Femur (tissue), 1 donor: ENCODE results near the gene MAP3K7CL.

Experiments
- DNase-seq: peaks from one replicate; pipeline ENCODE4 v3.0.0-alpha.2; 2017

Gene MAP3K7CL

DNA sequence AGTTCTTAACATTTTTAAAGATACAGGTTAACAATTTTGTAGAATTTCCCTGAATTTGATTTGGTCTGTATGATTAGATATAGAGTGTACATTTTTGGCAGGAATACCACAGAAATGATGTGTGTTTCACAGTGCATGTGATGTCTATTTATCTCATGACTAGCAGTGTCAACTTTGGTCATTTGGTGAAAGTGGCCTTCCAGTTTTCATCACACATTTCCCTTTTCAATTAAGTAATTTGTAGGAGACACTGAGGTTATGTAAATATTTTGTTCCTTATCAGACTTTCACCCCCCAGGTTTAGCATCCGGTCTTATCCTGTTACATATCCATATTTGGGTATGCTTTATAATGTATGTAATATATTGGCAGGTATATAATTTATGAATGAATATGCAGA lies 41.8 kb downstream of the MAP3K7CL start:
- DNase-seq: no peak

DNA sequence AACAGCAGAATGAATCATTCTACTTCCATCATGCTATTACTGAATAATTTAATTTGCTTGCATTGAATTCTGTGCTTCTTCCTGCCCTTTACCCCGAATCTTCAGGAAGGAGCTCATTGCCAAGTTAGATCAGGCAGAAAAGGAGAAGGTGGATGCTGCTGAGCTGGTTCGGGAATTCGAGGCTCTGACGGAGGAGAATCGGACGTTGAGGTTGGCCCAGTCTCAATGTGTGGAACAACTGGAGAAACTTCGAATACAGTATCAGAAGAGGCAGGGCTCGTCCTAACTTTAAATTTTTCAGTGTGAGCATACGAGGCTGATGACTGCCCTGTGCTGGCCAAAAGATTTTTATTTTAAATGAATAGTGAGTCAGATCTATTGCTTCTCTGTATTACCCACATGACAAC lies 44.2 kb downstream of the MAP3K7CL start:
- no peak for DNase-seq

DNA sequence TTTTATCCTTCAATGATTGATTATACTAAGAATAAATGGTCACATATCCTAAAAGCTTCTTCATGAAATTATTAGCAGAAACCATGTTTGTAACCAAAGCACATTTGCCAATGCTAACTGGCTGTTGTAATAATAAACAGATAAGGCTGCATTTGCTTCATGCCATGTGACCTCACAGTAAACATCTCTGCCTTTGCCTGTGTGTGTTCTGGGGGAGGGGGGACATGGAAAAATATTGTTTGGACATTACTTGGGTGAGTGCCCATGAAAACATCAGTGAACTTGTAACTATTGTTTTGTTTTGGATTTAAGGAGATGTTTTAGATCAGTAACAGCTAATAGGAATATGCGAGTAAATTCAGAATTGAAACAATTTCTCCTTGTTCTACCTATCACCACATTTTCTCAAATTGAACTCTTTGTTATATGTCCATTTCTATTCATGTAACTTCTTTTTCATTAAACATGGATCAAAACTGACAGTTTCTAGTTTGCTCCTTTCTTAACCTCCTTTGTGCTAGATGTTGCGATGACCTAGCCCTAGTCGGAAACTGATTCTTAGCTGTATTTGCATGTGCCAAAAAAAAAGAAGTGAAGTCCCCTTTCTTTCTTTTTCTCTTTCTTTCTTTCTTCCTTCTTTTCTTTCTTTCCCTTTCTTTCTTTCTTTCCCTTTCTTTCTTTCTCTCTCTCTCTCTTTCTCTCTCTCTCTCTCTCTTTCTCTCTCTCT lies 45.1 kb downstream of the MAP3K7CL start:
- no peak for DNase-seq

DNA sequence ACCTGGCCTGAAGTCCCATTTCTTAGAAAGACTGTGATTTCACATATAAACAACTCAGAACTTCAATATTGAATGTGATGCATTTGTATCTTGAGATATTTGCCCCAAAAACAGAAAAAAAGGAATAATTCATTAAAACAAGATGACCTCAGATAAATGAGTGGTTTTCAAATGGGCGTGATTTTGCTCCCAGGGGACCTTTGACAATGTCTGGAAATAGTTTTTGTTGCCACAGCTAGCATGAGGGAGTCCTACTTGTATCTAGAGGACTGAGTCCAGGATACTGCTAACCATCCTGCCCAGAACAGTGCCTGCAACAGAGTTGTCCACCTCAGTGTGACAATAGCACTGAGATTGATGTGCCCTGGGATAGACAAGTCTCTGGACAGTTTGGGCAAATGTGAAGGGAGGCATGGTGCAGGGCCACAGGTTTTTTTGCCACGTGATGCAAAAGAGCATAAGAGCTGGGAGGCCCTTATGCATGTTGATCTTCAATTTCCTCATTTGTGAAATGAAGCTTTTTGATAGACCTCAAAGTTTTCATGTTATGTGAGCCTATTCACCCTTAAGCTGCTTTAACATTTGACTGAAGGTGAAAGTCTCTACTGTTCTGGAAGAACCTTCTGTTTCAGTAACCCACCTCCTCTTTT lies 46.2 kb downstream of the MAP3K7CL start:
- no peak for DNase-seq

DNA sequence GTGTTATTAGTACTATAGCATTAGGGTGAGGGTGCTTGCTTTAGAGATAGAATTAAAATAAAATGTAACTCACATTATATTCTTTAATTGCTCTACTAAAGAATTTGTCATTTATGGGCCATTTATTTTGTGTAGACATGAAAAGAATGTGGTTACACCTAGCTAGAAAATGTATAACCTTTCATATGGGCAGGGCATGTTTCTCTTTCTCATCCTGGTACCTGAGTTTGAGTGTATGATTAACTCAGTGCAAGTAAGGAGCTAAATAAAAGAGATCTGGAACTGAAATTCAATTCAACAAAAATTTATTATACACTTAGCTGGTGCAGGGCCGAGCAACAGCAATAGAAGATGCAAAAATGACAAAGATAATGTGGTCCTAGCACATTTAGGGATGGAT lies 47.4 kb downstream of the MAP3K7CL start:
- DNase-seq: no peak

DNA sequence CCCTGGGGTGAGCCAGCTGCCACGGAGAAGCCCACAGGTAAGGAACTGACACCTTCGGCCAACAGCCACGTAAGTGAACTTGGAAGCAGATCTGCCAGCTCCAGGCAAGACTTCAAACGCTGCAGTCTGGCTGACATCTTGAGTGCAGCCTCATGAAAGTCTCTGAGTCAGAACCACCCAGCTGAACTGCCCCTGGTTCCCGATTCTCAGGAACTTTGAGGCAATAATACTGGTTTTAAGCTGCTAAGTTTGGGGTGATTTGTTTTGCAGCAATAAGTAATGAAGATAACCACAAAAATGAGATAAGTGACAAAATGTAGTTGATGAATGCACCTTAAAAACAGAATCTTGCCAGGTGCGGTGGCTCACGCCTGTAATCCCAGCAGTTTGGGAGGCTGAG lies 48.5 kb downstream of the MAP3K7CL start:
- DNase-seq: no peak

DNA sequence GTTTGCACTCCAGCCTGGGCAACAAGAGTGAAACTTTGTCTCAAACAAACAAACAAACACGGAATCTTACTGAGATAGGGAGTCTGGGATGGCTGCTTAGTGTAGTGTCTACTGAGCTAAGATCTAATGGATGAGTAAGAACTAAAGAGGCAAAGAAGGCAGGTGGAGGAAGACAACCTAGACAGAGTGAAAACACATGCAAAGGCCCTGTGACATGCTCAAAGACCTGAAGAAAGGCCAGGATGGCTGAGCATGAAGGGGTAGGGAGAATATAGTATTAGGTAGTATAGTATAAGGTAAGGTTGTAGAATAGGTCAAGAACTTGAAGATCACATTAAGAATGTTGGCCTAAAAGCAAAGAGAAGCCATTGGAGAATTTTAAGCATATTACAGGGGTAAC lies 49.1 kb downstream of the MAP3K7CL start:
- no peak for DNase-seq

DNA sequence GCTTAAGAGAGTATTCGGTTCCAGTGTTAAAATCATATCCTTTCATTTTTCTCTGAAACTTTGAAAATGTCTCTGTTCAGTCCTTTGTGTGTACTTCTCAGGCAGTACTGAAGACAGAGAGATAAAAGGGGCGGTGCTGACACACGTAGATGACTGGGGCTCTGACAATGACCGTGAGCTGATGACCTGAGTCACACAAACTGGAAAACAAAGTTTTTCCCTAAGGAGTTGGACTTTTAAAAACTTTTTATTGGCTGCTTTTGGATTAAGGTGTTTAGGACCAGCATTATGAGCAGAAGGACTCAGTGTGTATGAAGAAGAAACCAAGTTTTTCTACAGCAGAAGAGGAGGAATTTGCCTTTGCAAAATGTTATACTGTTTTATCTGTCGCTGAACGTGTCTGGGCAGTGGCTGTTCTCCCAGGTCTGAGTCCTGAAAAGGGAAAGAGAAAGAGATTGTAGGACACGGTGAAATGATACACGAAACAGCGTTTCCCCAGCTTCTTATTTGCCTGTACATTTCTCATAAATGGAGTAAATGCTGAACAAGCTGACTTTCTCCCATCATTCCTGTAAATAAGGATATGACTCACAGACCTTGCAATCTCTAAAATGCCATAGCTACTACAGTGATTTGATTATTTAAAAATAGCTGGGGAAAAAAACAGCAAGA lies 51.5 kb downstream of the MAP3K7CL start:
- DNase-seq: no peak

DNA sequence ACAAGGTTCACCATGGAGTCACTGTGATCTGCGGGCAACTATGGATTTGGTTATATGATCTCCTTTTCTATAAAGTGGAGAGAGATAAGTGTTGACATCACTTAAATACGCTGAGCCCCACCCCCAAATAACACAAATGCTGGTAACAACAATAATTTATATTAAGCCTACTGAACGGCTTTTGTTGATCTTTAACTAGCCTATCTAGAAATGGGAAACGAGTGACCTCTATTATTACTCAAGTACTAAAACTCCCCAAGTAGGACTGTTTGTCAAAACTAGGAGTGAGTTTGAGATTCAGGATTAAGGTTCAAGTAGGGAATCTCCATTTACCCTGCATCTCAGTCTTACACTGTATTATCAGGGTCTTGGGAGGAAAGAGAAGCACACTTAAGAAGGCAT lies 52.2 kb downstream of the MAP3K7CL start:
- DNase-seq: no peak

DNA sequence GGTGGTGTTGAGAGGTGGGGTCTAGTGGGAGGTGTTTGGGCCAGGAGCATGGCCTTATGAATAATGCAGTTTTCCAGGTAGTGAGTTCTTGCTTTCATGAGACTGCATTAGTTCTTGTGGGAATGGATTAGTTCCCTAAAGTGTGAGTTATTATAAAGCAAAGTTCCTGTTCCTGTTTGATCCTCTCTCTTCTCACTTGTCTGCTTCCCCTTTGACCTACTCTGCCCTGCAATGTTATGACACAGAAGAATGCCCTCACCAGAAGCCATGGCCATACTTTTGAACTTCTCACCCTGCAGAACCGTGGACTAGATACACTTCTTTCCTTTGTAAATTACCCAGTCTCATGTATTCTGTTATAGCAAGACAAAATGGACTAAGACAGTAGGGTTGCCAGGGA lies 53.6 kb downstream of the MAP3K7CL start:
- no peak for DNase-seq

DNA sequence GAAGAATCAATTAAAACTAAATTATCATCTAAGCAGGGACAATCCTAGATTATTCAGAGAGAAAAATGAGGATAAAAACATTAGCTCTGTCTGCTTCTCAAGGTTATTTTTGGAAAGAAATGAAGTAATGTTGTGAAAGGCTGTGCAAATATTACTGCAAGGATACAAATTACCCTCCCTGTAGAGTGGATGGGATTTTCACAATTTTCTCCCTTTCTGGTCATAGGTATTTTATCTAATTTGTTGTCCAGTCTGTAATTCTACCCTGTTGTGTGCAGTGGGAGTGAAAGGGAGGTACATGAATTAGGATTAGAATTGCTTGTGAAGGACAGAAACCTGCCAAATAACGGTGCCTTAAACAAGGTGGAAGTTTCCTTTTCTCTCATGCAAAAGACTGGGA lies 54.7 kb downstream of the MAP3K7CL start:
- no peak for DNase-seq

DNA sequence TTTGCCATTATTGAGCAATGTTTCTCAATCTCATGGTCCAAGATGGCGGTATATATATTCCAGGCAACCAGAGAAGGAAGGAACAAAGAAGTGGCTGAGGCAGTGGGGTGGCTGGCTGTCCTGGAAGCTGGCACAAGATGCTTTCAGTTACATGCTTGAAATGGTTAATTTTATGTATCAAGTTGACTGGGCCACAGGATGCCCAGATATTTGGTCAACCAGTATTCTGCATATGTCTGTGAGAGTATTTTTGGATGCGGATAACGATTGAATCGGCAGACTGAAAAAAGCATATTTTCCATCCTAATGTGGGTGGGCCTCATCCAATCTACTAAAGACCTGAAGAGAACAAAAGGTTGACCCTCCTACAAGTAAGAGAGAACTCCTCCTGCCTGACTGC lies 55.2 kb downstream of the MAP3K7CL start:
- no peak for DNase-seq

DNA sequence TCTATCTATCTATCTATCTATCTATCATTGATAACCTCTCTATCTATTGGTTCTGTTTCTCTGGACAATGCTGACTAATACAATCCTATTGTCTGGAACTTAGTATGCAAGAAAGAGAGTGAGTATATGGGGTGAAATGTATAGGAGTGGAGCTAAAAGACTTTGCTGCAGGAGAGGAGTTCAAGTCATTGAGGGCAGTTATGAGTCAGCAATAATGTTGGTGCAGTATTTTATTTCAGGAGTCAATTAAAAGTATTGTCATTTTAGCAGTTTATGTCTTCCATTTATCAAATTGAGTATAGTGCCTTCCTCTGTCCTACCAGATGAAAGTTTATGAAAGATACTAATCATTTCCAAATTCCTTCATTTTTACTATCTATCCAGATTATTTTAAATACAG lies 55.8 kb downstream of the MAP3K7CL start:
- DNase-seq: no peak

DNA sequence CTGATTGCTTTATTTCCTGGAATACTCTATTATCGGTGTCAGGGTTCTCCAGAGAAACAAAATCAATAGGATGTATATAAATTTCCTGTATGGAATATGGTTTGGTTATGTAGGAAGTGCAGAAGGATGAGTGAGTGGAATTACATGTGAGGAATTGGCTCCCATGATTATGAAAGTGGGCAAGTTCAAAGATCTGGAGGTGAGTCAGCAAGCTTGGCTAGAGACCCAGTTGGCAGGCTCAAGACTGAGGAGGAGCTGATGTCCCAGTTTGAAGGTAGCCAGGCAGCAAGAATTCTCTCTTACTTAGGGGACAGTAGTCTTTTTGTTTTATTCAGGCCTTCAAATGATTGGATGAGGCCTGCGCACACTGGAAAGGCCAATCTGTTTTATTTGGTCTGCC lies 57.5 kb downstream of the MAP3K7CL start:
- no peak for DNase-seq

DNA sequence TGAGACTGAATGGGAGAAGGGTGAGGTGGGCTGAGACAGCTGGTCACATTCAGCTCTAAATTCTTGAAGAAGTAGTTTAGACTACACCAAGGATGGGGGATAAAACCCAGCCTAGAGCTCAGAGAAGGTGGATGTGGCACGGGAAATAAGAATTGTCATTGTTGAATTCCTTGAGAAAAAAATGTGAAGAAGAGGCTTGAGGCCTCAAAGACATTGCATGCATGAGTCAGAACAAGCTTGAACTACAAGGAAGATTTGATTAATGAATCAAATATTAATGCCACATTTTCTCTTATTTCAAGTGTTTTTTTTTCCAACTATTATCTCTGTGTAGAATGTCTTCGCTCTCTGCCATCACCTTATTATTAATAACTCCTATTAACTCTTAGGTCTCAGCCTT lies 58.9 kb downstream of the MAP3K7CL start:
- no peak for DNase-seq

DNA sequence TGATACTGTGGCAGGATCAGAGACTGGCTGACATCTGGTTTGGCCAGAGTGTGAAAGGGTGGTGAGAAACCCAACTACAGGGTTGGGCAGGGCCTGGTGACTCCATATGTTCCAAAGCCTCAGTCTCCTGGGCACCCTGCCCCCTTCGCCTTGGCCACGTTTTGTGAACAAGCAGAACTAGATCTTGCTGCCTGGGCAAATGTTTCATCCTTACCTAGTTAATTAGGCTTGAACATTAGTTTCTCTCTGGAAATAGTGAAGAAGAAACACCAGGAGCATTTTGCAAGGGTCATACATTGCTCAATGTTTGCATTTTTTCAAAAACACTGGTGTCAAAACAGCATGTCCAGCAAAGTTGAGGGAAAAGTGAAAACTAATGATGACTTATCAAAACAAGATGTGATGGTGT lies 60.5 kb downstream of the MAP3K7CL start:
- no peak for DNase-seq

DNA sequence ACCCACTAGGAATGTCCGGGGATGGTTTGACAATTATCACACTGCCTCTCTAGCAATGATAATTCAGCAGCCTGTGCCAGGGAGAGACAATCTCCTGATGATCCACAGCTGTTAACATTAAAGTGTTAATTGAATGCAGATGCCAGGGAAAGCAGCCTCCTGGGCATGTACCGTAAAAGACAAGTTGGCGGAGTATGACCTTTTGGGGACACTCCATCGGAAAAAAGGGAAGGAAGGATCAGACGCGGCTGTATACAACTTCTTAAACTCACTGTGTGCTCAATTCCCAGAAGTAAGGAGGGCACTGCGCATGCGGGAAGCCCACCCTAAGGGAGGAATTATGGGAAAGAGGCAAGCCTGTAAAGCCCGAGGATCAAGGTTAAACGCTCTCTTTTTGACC lies 62.6 kb downstream of the MAP3K7CL start:
- peak; percentile 38 for DNase-seq

DNA sequence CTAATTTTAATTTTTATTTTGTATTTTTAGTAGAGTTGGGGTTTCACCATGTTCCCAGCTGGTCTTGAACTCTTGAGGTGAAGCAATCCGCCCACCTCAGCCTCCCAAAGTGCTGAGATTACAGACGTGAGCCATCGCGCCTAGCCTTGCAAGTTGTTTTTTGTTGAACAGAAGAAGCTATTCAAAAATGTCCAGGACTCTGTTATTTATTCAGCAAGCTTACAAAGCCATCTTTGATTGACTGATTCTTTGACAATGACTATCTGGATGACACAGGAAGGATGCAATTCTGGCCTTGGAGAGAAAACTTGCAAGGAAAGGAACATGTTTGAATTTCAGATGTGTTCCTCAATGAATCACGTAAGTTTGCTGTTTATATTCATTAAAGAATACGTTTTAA lies 63.5 kb downstream of the MAP3K7CL start:
- no peak for DNase-seq

DNA sequence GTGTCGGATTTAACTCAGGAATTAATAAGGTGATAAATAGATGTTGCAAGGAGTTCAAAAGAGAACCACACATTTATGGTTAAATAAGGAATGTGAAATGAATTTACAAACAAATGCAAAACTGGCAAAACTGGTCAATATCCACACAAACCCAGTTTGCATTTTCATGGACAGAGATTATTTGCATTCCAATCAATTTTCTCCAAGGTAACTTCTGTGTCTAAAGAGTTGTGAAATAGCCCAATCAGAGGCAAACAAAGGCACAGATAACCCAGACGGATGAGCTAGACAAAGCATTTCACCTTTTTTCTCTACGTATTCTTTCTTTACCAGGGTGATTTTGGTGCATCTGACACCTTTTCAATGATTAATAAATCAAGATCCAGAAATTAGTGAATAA lies 63.9 kb downstream of the MAP3K7CL start:
- DNase-seq: no peak

DNA sequence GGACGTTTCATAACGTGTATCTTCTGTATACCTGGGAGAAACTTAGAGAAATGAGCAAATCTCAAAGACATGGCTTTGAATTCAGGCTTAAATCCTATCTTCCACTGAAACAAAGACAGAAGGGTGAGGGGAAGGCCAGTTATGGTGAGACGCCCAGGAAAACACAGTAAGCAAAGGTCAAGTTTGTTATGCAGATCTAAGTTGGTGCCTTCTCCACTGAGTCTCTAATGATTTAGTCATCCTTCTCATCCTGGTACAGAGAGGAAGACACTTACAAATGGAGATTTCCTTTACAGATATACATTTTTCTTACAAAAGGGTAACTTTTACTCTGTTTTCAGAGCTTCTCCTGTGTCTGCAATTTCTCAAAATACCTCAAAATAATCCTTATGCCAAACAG lies 64.4 kb downstream of the MAP3K7CL start:
- no peak for DNase-seq

DNA sequence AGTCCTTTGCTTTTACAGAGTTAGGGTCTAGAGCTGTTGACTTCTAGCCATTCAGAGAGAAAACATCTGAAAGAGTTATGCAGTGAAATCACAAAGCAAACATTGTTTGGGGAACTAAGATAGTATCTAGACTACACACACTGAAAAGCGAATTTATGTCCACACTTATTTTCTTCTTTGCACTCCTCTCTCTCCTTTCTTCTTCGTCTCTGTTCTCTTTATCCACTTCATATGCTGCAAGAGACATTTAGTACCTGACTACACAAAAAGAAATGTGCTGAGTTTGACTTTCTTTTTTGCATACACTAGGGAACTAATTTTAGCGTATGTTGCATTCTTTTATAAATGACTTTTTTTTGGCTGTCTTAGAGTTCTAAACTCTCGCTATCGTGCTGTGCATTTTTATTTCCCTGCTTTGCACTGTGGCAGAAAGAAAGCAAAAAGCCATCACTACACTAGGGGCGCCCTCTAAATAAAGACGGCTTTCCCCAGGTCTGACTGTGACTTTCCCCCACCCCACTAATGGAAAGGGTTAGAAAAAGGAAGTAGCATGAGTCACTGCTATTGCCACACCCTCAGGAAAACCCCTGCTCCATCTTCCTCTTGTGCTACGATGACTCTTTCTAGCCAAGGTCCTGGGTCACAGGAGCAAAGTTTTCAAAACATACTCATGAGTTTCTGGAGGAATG lies 65.7 kb downstream of the MAP3K7CL start:
- peak; percentile 48 for DNase-seq

DNA sequence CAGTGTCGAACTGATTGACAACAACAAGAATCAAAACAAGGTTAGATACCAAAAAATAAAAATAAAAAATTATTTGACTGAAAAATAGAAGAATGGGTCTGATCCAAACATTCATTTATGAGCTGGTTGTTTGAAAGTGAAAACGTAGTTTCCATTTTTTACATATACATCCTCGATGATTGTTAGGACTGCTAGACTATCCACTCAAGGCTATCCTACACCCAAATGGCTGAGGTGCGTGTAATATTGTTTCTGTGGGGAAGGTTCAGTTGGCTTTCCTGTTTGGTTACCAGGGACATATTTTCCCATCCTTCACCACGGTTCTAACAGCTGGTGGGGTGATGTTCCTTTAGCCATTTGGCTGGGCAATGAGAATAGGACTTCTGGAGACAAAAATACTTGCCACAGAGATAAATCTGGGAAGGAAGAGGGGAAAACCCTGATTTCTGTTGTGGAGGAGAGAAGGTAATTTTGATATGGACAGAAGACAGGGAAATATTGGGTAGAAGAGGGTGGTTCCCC lies 66.3 kb downstream of the MAP3K7CL start:
- no peak for DNase-seq

DNA sequence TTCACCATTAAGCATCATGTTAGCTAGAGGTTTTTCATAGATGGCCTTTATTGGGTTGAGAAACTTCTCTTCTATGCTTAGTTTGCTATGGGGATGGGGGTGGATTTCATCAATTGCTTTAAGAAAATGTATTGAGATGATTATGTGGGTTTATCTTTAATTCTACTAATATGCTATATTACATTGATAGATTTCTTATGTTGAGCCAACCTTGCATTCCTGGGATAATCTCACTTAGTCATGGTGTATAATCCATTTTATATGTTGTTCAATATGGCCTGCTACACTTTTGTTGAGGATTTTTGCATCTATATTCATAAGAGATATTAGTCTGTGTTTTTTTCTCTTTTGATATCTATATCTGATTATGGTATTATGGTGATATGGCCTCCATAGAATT lies 70.7 kb downstream of the MAP3K7CL start:
- DNase-seq: no peak

DNA sequence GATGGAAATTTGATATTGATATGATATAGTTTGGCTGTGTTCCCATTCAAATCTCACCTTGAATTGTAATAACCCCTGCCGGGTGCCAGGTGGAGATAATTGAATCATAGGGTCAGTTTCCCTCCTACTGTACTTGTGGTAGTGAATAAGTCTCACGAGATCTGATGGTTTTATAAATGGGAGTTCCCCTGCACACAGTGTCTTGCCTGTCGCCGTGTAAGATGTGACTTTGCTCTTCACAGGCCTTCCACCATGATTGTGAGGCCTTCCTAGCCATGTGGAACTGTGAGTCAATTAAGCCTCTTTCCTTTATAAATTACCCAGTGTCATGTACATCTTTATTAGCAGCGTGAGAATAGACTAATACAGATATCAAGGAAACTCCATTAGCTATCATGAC lies 74.6 kb downstream of the MAP3K7CL start:
- no peak for DNase-seq
